ENCODE data around the gene TNFRSF13B.

Gene TNFRSF13B

DNA sequence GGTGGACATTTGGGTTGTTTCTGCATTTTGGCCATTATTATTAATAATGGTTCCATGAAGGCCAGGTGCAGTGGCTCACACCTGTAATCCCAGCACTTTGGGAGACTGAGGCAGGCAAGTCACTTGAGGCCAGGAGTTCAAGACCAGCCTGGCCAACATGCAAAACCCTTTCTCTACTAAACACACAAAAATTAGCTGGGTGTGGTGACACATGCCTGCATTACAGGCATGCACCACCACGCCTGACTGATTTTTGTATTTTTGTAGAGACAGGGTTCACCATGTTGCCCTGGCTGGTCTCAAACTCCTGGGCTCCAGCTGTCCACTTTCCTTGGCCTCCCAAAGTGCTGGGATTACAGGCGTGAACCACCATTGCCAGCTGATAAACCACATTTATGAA, 58.5 kb downstream of the TNFRSF13B start:
- Histone ChIP-seq H3K36me3 (ENCODE audit: insufficient read depth, low read length) (no peaks in the 10 kb centered on the region), H3K4me3 (ENCODE audit: low read depth, low read length, poor library complexity, severe bottlenecking) (no peak overlapping the region), H3K79me2 (ENCODE audit: insufficient read depth, low read length) (no peaks in the 10 kb centered on the region), H3K27me3 (ENCODE audit: insufficient read depth, low read length) (no peaks in the 10 kb centered on the region), H3K9me3 (ENCODE audit: low read length) (no peaks in the 10 kb centered on the region), H4K20me1 (ENCODE audit: insufficient read depth, low read length) (no peaks in the 10 kb centered on the region), H3K27ac (ENCODE audit: low read depth, low read length, poor library complexity, severe bottlenecking) (no peak overlapping the region), H3K9me2 (ENCODE audit: low read depth, low read length) (no peaks in the 10 kb centered on the region), H2AFZ (ENCODE audit: low read length) (no peak overlapping the region), H3K4me1 (ENCODE audit: insufficient read depth, low read length, severe bottlenecking) (no peaks in the 10 kb centered on the region), H3F3A (ENCODE audit: insufficient read depth, low read length) (no peaks in the 10 kb centered on the region), H3K9ac (ENCODE audit: low read length) (no peak overlapping the region), H3K4me2 (ENCODE audit: low read length) (no peak overlapping the region)
- TF ChIP-seq CTCF (IDR thresholded peaks at IDR 0.05; ENCODE audit: low read length): no peak
- no peak for TF ChIP-seq EZH2 (IDR thresholded peaks at IDR 0.05; ENCODE audit: borderline replicate concordance, low read length)

GRCh38 chr17:16912021-16912962, 59.6 kb downstream of the TNFRSF13B start:
- Histone ChIP-seq H3K27ac (ENCODE audit: low read depth, low read length, poor library complexity, severe bottlenecking) (no peak overlapping the region), H4K20me1 (ENCODE audit: insufficient read depth, low read length) (no peaks in the 10 kb centered on the region), H3K9me3 (ENCODE audit: low read length) (no peaks in the 10 kb centered on the region), H3K4me3 (ENCODE audit: low read depth, low read length, poor library complexity, severe bottlenecking) (no peak overlapping the region), H2AFZ (ENCODE audit: low read length) (no peak overlapping the region), H3K36me3 (ENCODE audit: insufficient read depth, low read length) (no peaks in the 10 kb centered on the region), H3K27me3 (ENCODE audit: insufficient read depth, low read length) (no peaks in the 10 kb centered on the region), H3K4me2 (ENCODE audit: low read length) (no peak overlapping the region), H3F3A (ENCODE audit: insufficient read depth, low read length) (no peaks in the 10 kb centered on the region), H3K79me2 (ENCODE audit: insufficient read depth, low read length) (no peaks in the 10 kb centered on the region), H3K9me2 (ENCODE audit: low read depth, low read length) (no peaks in the 10 kb centered on the region), H3K9ac (ENCODE audit: low read length) (no peak overlapping the region), H3K4me1 (ENCODE audit: insufficient read depth, low read length, severe bottlenecking) (no peaks in the 10 kb centered on the region)
- TF ChIP-seq CTCF (IDR thresholded peaks at IDR 0.05; ENCODE audit: low read length): no peak
- TF ChIP-seq EZH2 (IDR thresholded peaks at IDR 0.05; ENCODE audit: borderline replicate concordance, low read length): no peak

DNA sequence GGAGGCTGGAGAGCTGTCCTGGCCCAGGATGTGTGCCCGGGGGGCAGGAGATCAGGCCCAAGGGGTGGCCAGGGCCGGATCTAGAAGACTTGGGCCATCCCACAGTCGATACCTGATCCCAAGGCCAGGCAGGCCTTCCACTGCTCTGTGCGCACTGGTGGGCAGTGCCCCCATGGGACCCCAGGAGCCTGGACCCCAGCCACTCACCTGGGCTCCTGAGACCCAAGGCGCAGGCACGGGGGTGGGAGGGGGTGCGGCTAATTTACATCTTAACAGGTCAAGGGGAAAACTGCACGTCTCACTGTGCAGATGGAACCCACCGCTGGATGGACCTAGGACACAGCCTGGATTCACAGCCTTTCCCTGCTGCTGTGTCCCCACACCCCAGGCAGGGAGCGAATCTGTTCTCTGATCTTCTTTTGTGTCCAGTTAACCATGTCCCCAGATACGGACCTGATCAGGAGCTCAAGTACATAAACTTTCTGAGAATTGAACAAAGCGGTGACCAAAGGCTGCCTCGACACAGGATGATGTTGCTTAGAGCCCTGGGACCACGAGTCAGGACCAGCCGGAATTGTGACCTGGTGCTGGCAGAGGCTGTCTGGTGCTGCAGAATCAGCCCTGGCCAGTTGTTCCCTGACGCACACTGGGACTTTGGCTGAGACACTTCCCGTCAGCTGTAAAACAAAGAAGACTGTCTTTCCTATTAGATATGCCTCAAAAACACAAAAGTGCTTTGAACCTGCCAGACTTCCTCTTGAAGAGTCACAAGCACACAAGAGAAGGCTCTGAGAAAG, 60.6 kb downstream of the TNFRSF13B start:
- TF ChIP-seq EZH2 (IDR thresholded peaks at IDR 0.05; ENCODE audit: borderline replicate concordance, low read length): no peak
- TF ChIP-seq CTCF (IDR thresholded peaks at IDR 0.05; ENCODE audit: low read length): no peak
- no peak overlapping the region for H3K4me3 ChIP-seq (ENCODE audit: low read depth, low read length, poor library complexity, severe bottlenecking)
- no peaks in the 10 kb centered on the region for H3F3A ChIP-seq (ENCODE audit: insufficient read depth, low read length)
- H3K79me2 ChIP-seq (ENCODE audit: insufficient read depth, low read length): no peaks in the 10 kb centered on the region
- H3K27me3 ChIP-seq (ENCODE audit: insufficient read depth, low read length): no peaks in the 10 kb centered on the region
- no peaks in the 10 kb centered on the region for H3K9me3 ChIP-seq (ENCODE audit: low read length)
- no peak overlapping the region for H3K9ac ChIP-seq (ENCODE audit: low read length)
- H3K9me2 ChIP-seq (ENCODE audit: low read depth, low read length): no peaks in the 10 kb centered on the region
- H3K27ac ChIP-seq (ENCODE audit: low read depth, low read length, poor library complexity, severe bottlenecking): no peak overlapping the region
- H3K4me1 ChIP-seq (ENCODE audit: insufficient read depth, low read length, severe bottlenecking): no peaks in the 10 kb centered on the region
- H3K4me2 ChIP-seq (ENCODE audit: low read length): no peak overlapping the region
- no peak overlapping the region for H2AFZ ChIP-seq (ENCODE audit: low read length)
- H3K36me3 ChIP-seq (ENCODE audit: insufficient read depth, low read length): no peaks in the 10 kb centered on the region
- no peaks in the 10 kb centered on the region for H4K20me1 ChIP-seq (ENCODE audit: insufficient read depth, low read length)
